ENCODE results near the gene NELL1.

GRCh38 chr11:21307874-21308273, 638.5 kb downstream of the NELL1 start:
- TF ChIP-seq CHD2 (IDR thresholded peaks at IDR 0.05; ENCODE audit: low read length, partially characterized antibody) (no peak), CTCF (IDR thresholded peaks at IDR 0.05) (no peak)

All from A549 (cell line).